ENCODE results near the gene TM2D1. TPM values are rescaled to one million over a fixed set of nuclear protein-coding genes. Genes with fewer than 3 reads are reported as not detected.

Gene TM2D1
- polyA plus RNA-seq, 2 of the 4 experiments (the other 2 are of a cell fraction), result 32.4 to 54.2 TPM

GRCh38 chr1:61674221-61674620, 50.7 kb downstream of the TM2D1 start:
- WGBS (ENCODE audit: missing lambda C conversion rate), result 69% methylated on average over 3 of the region's 3 CpGs
- CTCF ChIA-PET, result no interaction called here
- ATAC-seq (no peak), DNase-seq (ENCODE audit: low read depth in 1 of 2, low spot score in 1 of 2) (no peak), FAIRE-seq (no peak)
- POLR2A ChIA-PET, result no interaction called here
- H3K4me2 ChIP-seq, result no peak overlapping the region
- H3K9me3 ChIP-seq, result no peaks in the 10 kb centered on the region
- H3K27ac ChIP-seq, result no peak overlapping the region
- TF ChIP-seq MAZ (IDR thresholded peaks at IDR 0.05; ENCODE audit: borderline replicate concordance, low read depth, low read length) (no peak), JUNB (IDR thresholded peaks at IDR 0.05) (no peak), REST (IDR thresholded peaks at IDR 0.05) (no peak), TFCP2L1 (CRISPR knock-in tag; IDR thresholded peaks at IDR 0.05) (no peak), ESRRA (IDR thresholded peaks at IDR 0.05; ENCODE audit: borderline replicate concordance, low read length) (no peak), FOXS1 (CRISPR knock-in tag; IDR thresholded peaks at IDR 0.05) (no peak), EHF (CRISPR knock-in tag; IDR thresholded peaks at IDR 0.05) (no peak), KDM1A (IDR thresholded peaks at IDR 0.05; ENCODE audit: low read depth) (no peak), BHLHE40 (IDR thresholded peaks at IDR 0.05; ENCODE audit: low read depth, low read length) (no peak)
- H3K4me1 ChIP-seq, result 0 out of 3 replicates have a peak, but pooled peaks cover 5% of the 10 kb centered on the region
- H3K4me3 ChIP-seq, result no peak overlapping the region

GRCh38 chr1:61672376-61672775, 52.6 kb downstream of the TM2D1 start:
- DNase-seq (ENCODE audit: low read depth in 1 of 2, low spot score in 1 of 2) (no peak), ATAC-seq (no peak), FAIRE-seq (no peak)
- Histone ChIP-seq H3K9me3 (no peaks in the 10 kb centered on the region), H3K4me3 (no peak overlapping the region), H3K4me2 (no peak overlapping the region), H3K4me1 (0 out of 3 replicates have a peak, but pooled peaks cover 5% of the 10 kb centered on the region), H3K27ac (no peak overlapping the region)
- POLR2A ChIA-PET, result no interaction called here
- CTCF ChIA-PET, result no interaction called here
- TF ChIP-seq HOXA7 (CRISPR knock-in tag; IDR thresholded peaks at IDR 0.05) (no peak), ESRRA (IDR thresholded peaks at IDR 0.05; ENCODE audit: borderline replicate concordance, low read length) (no peak)
- WGBS (ENCODE audit: missing lambda C conversion rate), result 83% methylated on average over 4 of the region's 4 CpGs

- ATAC-seq (no peak), DNase-seq (ENCODE audit: low read depth in 1 of 2, low spot score in 1 of 2) (no peak), FAIRE-seq (no peak)
- no peaks in the 10 kb centered on the region for H3K9me3 ChIP-seq
- H3K27ac ChIP-seq, result no peak overlapping the region
- ChIA-PET CTCF (no interaction called here), POLR2A (no interaction called here)
- 0 out of 3 replicates have a peak, but pooled peaks cover 5% of the 10 kb centered on the region for H3K4me1 ChIP-seq
- 73% methylated on average over 2 of the region's 2 CpGs for WGBS (ENCODE audit: missing lambda C conversion rate)
- H3K4me3 ChIP-seq, result no peak overlapping the region
- no peak for TF ChIP-seq MAZ (IDR thresholded peaks at IDR 0.05; ENCODE audit: borderline replicate concordance, low read depth, low read length)
- TF ChIP-seq POLR2A (IDR thresholded peaks at IDR 0.05; ENCODE audit: low read length), result no peak
- TF ChIP-seq REST (IDR thresholded peaks at IDR 0.05), result no peak
- TF ChIP-seq CEBPB (IDR thresholded peaks at IDR 0.05), result no peak
- no peak for TF ChIP-seq EHF (CRISPR knock-in tag; IDR thresholded peaks at IDR 0.05)
- no peak for TF ChIP-seq CBX8 (IDR thresholded peaks at IDR 0.05)
- no peak for TF ChIP-seq RAD21 (conservative IDR thresholded peaks at IDR 0.05 in 1 of 2, IDR thresholded peaks at IDR 0.05 in 1 of 2)
- TF ChIP-seq ZFP36 (IDR thresholded peaks at IDR 0.05; ENCODE audit: borderline replicate concordance, partially characterized antibody), result no peak
- no peak for TF ChIP-seq RCOR1 (IDR thresholded peaks at IDR 0.05; ENCODE audit: low read depth, low read length)
- TF ChIP-seq MYC (IDR thresholded peaks at IDR 0.05; ENCODE audit: borderline replicate concordance, low read length), result no peak
- no peak overlapping the region for H3K4me2 ChIP-seq
These were observed 54.5 kb downstream of the TM2D1 start for GRCh38 chr1:61670445-61670844.

Measured in A549 (cell line).